ENCODE results near the gene ARHGEF10L. TPM values are rescaled to one million over a fixed set of nuclear protein-coding genes. Genes with fewer than 3 reads are reported as not detected.

ARHGEF10L gene
- total RNA-seq, 1 donor from 2014 or later, result 24.0 TPM

DNA sequence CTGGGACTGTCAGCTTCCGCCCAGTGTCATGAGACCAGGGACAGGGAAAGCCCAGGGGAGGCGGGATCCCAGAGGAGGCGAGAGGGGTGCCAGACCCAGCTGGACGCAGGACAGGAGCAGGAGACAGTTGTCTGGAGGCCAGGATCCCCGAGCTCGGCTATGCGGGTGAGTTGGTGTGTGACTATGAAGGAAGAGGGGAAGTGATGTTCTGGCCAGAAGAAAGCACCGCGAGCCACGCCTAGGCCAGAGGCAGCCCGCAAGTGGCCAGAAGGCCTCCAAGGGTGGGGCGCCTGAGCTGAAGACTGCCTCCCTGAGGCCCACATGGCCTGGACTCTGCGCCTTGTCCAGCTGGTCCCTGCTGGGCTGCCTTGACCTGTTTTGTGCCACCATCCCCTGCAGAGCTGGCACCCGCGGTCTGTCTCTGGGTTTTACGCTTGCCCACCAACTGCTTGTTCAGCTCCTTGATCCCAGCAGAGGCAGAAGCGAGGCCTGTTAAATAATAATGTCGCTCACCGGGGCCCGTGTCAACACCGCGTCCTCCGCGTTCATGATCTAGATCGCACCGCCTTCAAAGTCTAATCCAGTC is 130.5 kb downstream of the ARHGEF10L start:
- Mint-ChIP-seq H3K4me3 (ENCODE audit: unreplicated experiment) (no peak overlapping the region), H3K27ac (ENCODE audit: unreplicated experiment) (no peak overlapping the region), H3K4me1 (ENCODE audit: unreplicated experiment) (peaks cover 11% of the 10 kb centered on the region), H3K9me3 (ENCODE audit: unreplicated experiment) (no peaks in the 10 kb centered on the region), H3K27me3 (ENCODE audit: unreplicated experiment) (no peaks in the 10 kb centered on the region), H3K36me3 (ENCODE audit: unreplicated experiment) (peaks cover 6% of the 10 kb centered on the region)
- DNase-seq (ENCODE audit: extremely low spot score, unreplicated experiment), result no peak
- no peak for TF ChIP-seq CTCF (IDR thresholded peaks at IDR 0.05)

- no peak overlapping the region for H3K27ac Mint-ChIP-seq (ENCODE audit: unreplicated experiment)
Measured at GRCh38 chr1:17670587-17671313, 131.3 kb downstream of the ARHGEF10L start.

DNA sequence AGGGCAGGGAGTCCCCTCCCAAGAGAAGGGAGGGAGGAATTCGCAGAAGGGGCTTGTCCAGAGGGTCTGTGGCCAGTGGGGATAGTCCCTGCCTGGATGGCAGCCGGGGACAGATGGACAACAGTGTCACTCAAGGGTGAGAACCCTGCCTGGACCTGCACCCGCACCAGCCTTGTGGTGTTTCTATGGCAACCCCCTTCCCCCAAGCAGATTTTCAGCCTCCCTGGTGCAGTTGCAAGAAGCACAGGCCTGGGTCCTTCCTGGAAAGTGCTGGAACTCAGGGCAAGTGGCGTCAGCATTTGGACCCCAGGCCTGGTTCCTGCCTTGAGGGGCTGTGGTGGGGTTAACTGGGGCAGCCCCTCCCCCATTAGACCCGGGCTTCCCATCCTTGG is 131.8 kb downstream of the ARHGEF10L start:
- Mint-ChIP-seq H3K4me1 (ENCODE audit: unreplicated experiment) (peaks cover 11% of the 10 kb centered on the region), H3K4me3 (ENCODE audit: unreplicated experiment) (no peak overlapping the region), H3K27me3 (ENCODE audit: unreplicated experiment) (no peaks in the 10 kb centered on the region), H3K9me3 (ENCODE audit: unreplicated experiment) (no peaks in the 10 kb centered on the region), H3K36me3 (ENCODE audit: unreplicated experiment) (peaks cover 6% of the 10 kb centered on the region), H3K27ac (ENCODE audit: unreplicated experiment) (no peak overlapping the region)
- DNase-seq (ENCODE audit: extremely low spot score, unreplicated experiment), result no peak
- no peak for TF ChIP-seq CTCF (IDR thresholded peaks at IDR 0.05)

More at GRCh38 chr1:17670587-17671313, 131.3 kb downstream of the ARHGEF10L start:
- Mint-ChIP-seq H3K4me3 (ENCODE audit: unreplicated experiment) (no peak overlapping the region), H3K36me3 (ENCODE audit: unreplicated experiment) (peaks cover 6% of the 10 kb centered on the region), H3K27me3 (ENCODE audit: unreplicated experiment) (no peaks in the 10 kb centered on the region), H3K9me3 (ENCODE audit: unreplicated experiment) (no peaks in the 10 kb centered on the region), H3K4me1 (ENCODE audit: unreplicated experiment) (peaks cover 11% of the 10 kb centered on the region)
- no peak for DNase-seq (ENCODE audit: extremely low spot score, unreplicated experiment)
- no peak for TF ChIP-seq CTCF (IDR thresholded peaks at IDR 0.05)

- Mint-ChIP-seq H3K4me1 (ENCODE audit: unreplicated experiment) (peaks cover 12% of the 10 kb centered on the region), H3K9me3 (ENCODE audit: unreplicated experiment) (no peaks in the 10 kb centered on the region), H3K27ac (ENCODE audit: unreplicated experiment) (no peak overlapping the region), H3K4me3 (ENCODE audit: unreplicated experiment) (no peak overlapping the region), H3K36me3 (ENCODE audit: unreplicated experiment) (peaks cover 6% of the 10 kb centered on the region), H3K27me3 (ENCODE audit: unreplicated experiment) (no peaks in the 10 kb centered on the region)
- DNase-seq (ENCODE audit: extremely low spot score, unreplicated experiment), result no peak
- no peak for TF ChIP-seq CTCF (IDR thresholded peaks at IDR 0.05)
Measured at GRCh38 chr1:17671741-17672140, 132.2 kb downstream of the ARHGEF10L start.

GRCh38 chr1:17672226-17672625 is 132.7 kb downstream of the ARHGEF10L start:
- Mint-ChIP-seq H3K27ac (ENCODE audit: unreplicated experiment) (no peak overlapping the region), H3K4me3 (ENCODE audit: unreplicated experiment) (no peak overlapping the region), H3K9me3 (ENCODE audit: unreplicated experiment) (no peaks in the 10 kb centered on the region), H3K36me3 (ENCODE audit: unreplicated experiment) (peaks cover 6% of the 10 kb centered on the region), H3K4me1 (ENCODE audit: unreplicated experiment) (peaks cover 13% of the 10 kb centered on the region), H3K27me3 (ENCODE audit: unreplicated experiment) (no peaks in the 10 kb centered on the region)
- TF ChIP-seq CTCF (IDR thresholded peaks at IDR 0.05), result no peak
- no peak for DNase-seq (ENCODE audit: extremely low spot score, unreplicated experiment)

All from osteocyte (in vitro differentiated cells).